Measurements from ENCODE around the gene TIAM2.

TIAM2 gene

DNA sequence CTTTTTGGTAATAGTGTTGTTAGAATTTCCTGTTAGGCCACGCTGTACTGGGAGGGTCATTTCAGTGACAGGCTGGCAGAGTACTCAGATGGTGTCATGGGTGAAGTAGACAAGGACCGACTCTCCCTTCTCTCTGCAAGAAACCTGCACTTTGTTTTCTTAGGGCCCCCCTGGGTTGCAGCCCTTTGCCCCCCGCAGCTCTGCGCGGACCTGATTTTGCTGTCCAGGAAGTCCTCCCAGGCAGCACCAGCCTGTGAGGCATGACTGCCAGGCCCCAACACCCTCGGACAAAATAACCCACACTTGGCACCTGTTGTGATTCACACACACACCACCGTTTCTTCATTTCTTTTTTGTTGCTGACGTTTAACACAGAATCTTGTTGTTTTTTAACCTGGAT is 246.9 kb downstream of the TIAM2 start:
- DNase-seq: no peak

- no peak for DNase-seq
These were observed 249.3 kb downstream of the TIAM2 start for GRCh38 chr6:155244434-155244833.

- DNase-seq: no peak
These were observed 250.1 kb downstream of the TIAM2 start for GRCh38 chr6:155245193-155245592.

DNA sequence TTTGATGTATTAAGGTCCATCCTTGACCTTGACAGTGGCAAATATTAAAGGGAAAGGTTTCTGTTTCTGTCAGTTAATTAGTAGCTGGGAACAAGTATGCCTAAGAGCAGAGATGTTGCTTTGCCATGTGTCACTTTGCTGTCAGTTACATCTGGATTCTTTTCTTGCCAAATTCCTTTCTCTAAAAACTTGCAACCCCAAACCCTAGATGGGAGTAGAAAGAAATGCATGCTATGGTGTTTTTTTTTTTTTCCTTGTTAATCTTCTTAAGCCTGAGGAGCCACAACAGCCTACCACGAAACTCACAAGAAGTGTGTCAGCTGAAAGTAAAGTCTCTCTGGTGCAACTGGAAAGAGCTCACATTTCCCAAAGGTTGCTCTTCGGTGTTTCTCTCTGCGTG is 250.7 kb downstream of the TIAM2 start:
- DNase-seq: no peak

DNA sequence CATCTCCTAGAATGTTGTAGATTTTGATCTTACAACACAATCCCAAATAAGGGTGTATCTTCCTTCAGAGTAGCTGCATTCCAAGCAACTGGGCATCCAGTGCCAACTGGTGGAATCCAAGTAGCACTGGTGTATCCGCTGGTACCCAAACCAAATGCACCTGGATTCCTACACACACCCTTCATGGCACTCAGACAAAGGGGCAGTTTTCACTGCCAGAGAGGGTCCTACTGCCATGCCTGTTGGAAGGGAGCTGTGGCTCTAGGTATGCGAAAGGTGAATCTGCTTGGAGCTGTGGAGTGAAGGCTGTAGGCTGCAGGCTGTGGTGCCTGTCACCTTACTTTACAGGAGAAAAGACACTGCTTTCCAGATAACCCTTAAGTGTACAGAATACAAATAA is 251.7 kb downstream of the TIAM2 start:
- DNase-seq: no peak

DNA sequence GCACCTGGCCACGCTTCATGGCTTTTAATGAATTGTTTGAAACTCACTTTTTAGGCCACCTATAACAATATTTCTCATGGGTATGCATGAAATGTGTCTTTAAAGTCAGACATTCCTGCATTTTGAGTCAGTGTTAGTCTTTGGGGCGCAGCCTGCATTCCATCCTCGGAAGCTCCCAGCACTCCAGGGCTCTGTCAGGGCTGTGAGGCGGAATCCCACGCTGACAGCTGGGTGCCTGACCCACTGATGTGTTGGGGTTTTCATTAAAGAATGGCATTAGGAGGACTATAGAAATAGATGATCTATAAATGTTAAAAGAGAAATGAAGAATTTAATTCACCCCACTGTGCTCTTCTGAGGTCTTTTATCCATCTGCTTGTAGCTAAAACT is 252.5 kb downstream of the TIAM2 start:
- no peak for DNase-seq

DNA sequence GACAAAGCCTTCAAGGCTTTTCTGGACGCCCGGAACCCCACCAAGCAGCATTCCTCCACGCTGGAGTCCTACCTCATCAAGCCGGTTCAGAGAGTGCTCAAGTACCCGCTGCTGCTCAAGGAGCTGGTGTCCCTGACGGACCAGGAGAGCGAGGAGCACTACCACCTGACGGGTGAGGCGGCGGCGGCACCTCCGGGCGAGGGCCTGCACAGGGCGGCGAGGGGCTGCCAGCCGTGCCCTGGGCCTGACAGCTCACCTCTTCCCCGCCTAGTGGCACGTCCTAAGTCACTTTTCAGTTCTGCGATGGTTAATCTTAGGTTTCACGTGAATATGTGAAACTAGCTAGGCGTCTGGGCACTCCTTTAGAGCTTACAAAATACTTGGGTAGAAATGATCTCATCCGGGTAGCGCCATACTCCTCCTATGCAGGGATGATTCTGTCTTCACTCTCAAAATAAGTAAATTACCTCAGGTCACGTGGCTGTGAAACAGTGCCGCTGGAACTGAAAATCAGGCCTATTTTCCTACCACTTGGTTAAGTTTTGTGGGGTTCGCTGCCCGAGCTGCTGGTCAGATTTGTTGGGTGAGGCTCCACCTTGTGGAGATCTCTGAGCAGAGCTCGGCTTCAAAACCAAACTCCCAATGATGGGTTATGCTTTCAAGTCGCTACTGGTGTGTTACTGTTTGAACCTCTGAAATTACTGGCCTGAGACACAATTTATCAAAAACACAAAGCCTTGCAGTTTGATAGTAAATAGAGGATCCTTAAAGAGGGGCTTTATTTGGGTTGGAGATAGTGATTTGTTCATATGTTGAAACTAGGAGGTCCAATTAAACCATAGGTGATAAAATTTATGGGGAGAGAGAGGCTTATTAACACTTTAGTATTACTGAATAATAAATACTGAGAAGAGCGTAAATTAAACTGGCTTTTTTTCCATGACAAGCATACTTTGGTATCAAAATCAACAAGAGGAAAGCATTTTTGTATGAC is 253.2 kb downstream of the TIAM2 start:
- DNase-seq: peak; percentile 25

- DNase-seq: no peak
These were observed 255.7 kb downstream of the TIAM2 start for GRCh38 chr6:155250701-155251381.

- DNase-seq: no peak
These were observed 257.5 kb downstream of the TIAM2 start for GRCh38 chr6:155252581-155252980.

DNA sequence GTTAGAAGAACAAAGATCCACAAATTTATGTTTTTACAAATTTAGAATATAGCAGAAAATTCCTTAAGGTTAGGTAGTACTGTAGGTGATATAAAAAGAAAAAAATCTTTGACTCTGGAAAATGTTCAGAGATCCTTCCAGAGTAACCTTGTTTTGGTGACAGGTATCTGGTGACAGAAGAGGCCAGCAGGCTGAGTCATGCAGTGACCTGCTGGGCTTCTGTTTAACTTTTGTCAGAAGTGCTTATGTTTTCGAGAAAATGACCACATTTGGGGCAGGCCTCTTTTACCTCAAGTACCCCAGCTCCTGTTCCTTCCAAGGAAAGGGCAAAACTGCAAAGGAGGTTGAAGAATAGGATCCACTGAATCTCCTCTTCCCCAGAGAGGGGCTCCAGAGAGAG is 258.2 kb downstream of the TIAM2 start:
- no peak for DNase-seq

DNA sequence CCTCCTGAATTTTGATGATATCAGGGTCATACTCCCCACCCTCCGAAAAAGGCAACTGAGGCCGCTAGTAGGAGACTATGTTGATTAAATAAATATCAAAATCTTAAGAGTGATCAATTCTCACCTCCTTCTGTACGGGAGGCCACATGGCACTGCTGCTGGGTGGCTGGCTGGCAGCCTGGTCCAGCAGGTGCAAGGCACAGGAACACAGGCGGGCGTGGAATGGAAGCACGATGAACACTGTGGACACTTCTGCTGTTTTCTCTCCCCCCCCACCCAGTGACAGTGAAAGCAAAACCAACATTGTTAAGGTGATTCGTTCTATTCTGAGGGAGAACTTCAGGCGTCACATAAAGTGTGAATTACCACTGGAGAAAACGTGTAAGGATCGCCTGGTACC is 259.0 kb downstream of the TIAM2 start:
- DNase-seq: no peak

DNA sequence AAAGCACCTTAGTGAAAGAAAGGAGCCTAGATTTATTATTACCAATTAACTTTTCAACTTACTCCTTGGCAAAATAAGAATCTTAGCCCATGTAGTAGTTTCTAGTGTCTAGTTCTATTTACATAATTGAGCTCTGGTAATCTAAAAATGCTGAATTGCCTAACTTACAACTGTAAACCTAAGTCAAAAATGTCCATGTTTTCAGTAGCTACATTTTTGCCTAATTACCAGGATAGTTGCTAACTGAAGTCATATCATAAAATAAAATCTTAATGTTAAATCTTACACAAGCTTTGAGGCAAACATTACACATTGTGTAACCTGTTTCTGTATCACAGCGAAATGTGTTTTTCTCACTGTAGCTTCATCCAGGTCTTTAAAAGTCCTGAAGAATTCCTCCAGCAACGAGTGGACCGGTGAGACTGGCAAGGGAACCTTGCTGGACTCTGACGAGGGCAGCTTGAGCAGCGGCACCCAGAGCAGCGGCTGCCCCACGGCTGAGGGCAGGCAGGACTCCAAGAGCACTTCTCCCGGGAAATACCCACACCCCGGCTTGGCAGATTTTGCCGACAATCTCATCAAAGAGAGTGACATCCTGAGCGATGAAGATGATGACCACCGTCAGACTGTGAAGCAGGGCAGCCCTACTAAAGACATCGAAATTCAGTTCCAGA is 261.1 kb downstream of the TIAM2 start:
- no peak for DNase-seq

DNA sequence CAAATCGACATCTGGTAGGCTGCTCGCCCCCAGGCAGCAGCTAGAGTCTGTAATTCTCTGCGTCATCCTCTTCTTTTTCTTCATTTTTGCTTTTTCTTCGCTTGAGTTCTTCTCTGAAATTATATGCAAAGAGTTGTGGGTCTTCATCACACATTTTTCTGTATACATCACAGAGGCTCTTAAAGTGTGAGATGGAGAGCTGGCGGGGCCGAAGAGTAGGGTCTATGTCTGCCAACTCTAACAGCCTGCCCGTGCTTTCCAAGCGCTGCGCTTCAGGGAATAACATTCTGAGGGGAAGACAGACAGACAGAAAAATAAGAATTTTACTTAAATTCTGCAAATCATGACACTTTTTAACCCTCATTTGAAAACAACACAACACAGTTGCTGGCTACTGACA is 262.7 kb downstream of the TIAM2 start:
- no peak for DNase-seq

- no peak for DNase-seq
These were observed 264.1 kb downstream of the TIAM2 start for GRCh38 chr6:155259204-155259603.

- DNase-seq: no peak
These were observed 264.8 kb downstream of the TIAM2 start for GRCh38 chr6:155259897-155260296.

- no peak for DNase-seq
These were observed 265.6 kb downstream of the TIAM2 start for GRCh38 chr6:155260686-155261085.

- no peak for DNase-seq
These were observed 266.2 kb downstream of the TIAM2 start for GRCh38 chr6:155261111-155261900.

DNA sequence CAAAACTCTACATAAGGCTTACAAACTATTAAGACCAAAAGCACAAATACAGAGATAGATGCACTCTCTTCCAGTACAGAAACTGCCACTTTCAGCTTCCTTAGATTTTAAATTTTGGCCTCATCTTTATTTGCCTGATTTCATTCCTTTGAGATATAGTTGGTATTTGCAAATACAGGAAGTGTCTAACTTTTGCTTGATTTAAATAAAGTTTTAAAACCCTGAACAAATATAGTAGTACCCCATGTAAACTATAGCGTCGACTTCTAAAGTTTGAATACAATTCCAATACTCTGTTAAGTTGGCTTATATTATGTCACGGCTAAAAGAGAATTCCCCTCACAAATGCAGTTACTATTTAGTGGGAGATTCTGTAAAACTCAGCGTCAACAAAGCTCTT is 267.5 kb downstream of the TIAM2 start:
- no peak for DNase-seq

GRCh38 chr6:155263373-155264063 is 268.4 kb downstream of the TIAM2 start, which contains the start of gene CLDN20:
Gene CLDN20, plus strand, starts transcription at chr6:155264013. Its CDS starts 11,707 bp downstream, at chr6:155275720.
- no peak for DNase-seq

GRCh38 chr6:155264693-155265320 is 269.7 kb downstream of the TIAM2 start:
- DNase-seq: no peak

GRCh38 chr6:155265843-155266535 is 270.9 kb downstream of the TIAM2 start:
- DNase-seq: no peak
